ENCODE results near the gene SMIM15. TPM values are rescaled to one million over a fixed set of nuclear protein-coding genes. Genes with fewer than 3 reads are reported as not detected.

Gene SMIM15
- total RNA-seq, 3 donors from 2014 or later (not counting 1 experiment from before 2014, with no cell fraction given) = 19.5 to 24.1 (median 23.8) TPM

- Histone ChIP-seq H3K27ac (ENCODE audit: low read length) (no peak overlapping the region), H3K4me3 (ENCODE audit: low read length) (peak overlapping the region; percentile 13), H3K9me3 (ENCODE audit: control insufficient read depth, insufficient read depth, low read length) (no peaks in the 10 kb centered on the region), H3K4me1 (ENCODE audit: control insufficient read depth, insufficient read depth, low read length) (no peaks in the 10 kb centered on the region), H3K36me3 (ENCODE audit: control insufficient read depth, insufficient read depth, low read length) (no peaks in the 10 kb centered on the region), H3K27me3 (ENCODE audit: control insufficient read depth, insufficient read depth, low read length) (no peaks in the 10 kb centered on the region)
- TF ChIP-seq CTCF (IDR thresholded peaks at IDR 0.05) = no peak
- 45% methylated on average over 1 of the region's 2 CpGs for WGBS (ENCODE audit: insufficient coverage)
- no peak for ATAC-seq
- intact Hi-C loops (cut with micrococcal nuclease) = no loop called here
- Mint-ChIP-seq H3K4me3 (peak overlapping the region; percentile 57), H3K27ac (no peak overlapping the region), H3K27me3 (ENCODE audit: low read depth in 2 of 2) (peaks cover 4 to 13% of the 10 kb centered on the region in 2 donors), H3K36me3 (no peaks in the 10 kb centered on the region), H3K4me1 (peaks cover 7 to 18% of the 10 kb centered on the region in 2 donors), H3K9me3 (no peaks in the 10 kb centered on the region)
- no peak for DNase-seq
These were observed 18.6 kb upstream of the SMIM15 start for GRCh38 chr5:61180886-61181285.

GRCh38 chr5:61178702-61179101, 16.4 kb upstream of the SMIM15 start:
- Histone ChIP-seq H3K4me1 (ENCODE audit: control insufficient read depth, insufficient read depth, low read length) (no peaks in the 10 kb centered on the region), H3K27ac (ENCODE audit: low read length) (no peak overlapping the region), H3K36me3 (ENCODE audit: control insufficient read depth, insufficient read depth, low read length) (no peaks in the 10 kb centered on the region), H3K27me3 (ENCODE audit: control insufficient read depth, insufficient read depth, low read length) (no peaks in the 10 kb centered on the region), H3K9me3 (ENCODE audit: control insufficient read depth, insufficient read depth, low read length) (no peaks in the 10 kb centered on the region), H3K4me3 (ENCODE audit: low read length) (no peak overlapping the region)
- 100% methylated on average over 1 of the region's 4 CpGs for WGBS (ENCODE audit: insufficient coverage)
- H3K9me3 Mint-ChIP-seq = no peaks in the 10 kb centered on the region
- H3K36me3 Mint-ChIP-seq = no peaks in the 10 kb centered on the region
- DNase-seq (no peak), ATAC-seq (no peak)
- H3K27me3 Mint-ChIP-seq (ENCODE audit: low read depth in 2 of 2) = peaks cover 4 to 13% of the 10 kb centered on the region in 2 donors
- intact Hi-C loops (cut with micrococcal nuclease) = no loop called here
- H3K27ac Mint-ChIP-seq = no peak overlapping the region
- no peak for TF ChIP-seq CTCF (IDR thresholded peaks at IDR 0.05)
- peaks cover 7 to 18% of the 10 kb centered on the region in 2 donors for H3K4me1 Mint-ChIP-seq
- no peak overlapping the region for H3K4me3 Mint-ChIP-seq

- peaks cover 4 to 13% of the 10 kb centered on the region in 2 donors for H3K27me3 Mint-ChIP-seq (ENCODE audit: low read depth in 2 of 2)
- 73% methylated on average over 7 of the region's 7 CpGs for WGBS (ENCODE audit: insufficient coverage)
- no peak overlapping the region for H3K4me3 Mint-ChIP-seq
- ATAC-seq (no peak), DNase-seq (no peak)
- no peak for TF ChIP-seq CTCF (IDR thresholded peaks at IDR 0.05)
- intact Hi-C loops (cut with micrococcal nuclease) = no loop called here
- Histone ChIP-seq H3K27me3 (ENCODE audit: control insufficient read depth, insufficient read depth, low read length) (no peaks in the 10 kb centered on the region), H3K9me3 (ENCODE audit: control insufficient read depth, insufficient read depth, low read length) (no peaks in the 10 kb centered on the region), H3K4me3 (ENCODE audit: low read length) (no peak overlapping the region), H3K27ac (ENCODE audit: low read length) (no peak overlapping the region), H3K36me3 (ENCODE audit: control insufficient read depth, insufficient read depth, low read length) (no peaks in the 10 kb centered on the region), H3K4me1 (ENCODE audit: control insufficient read depth, insufficient read depth, low read length) (no peaks in the 10 kb centered on the region)
- H3K27ac Mint-ChIP-seq = no peak overlapping the region
- H3K9me3 Mint-ChIP-seq = no peaks in the 10 kb centered on the region
- no peaks in the 10 kb centered on the region for H3K36me3 Mint-ChIP-seq
- peaks cover 7 to 18% of the 10 kb centered on the region in 2 donors for H3K4me1 Mint-ChIP-seq
These were observed 15.4 kb upstream of the SMIM15 start for GRCh38 chr5:61177716-61178115.

- H3K27ac ChIP-seq (ENCODE audit: low read length) = no peak overlapping the region
- Mint-ChIP-seq H3K27ac (no peak overlapping the region), H3K36me3 (no peaks in the 10 kb centered on the region), H3K9me3 (no peaks in the 10 kb centered on the region), H3K27me3 (ENCODE audit: low read depth in 2 of 2) (peaks cover 4 to 13% of the 10 kb centered on the region in 2 donors), H3K4me3 (no peak overlapping the region), H3K4me1 (peaks cover 7 to 12% of the 10 kb centered on the region in 2 donors)
- no peaks in the 10 kb centered on the region for H3K4me1 ChIP-seq (ENCODE audit: control insufficient read depth, insufficient read depth, low read length)
- no peaks in the 10 kb centered on the region for H3K27me3 ChIP-seq (ENCODE audit: control insufficient read depth, insufficient read depth, low read length)
- no peak overlapping the region for H3K4me3 ChIP-seq (ENCODE audit: low read length)
- no peaks in the 10 kb centered on the region for H3K36me3 ChIP-seq (ENCODE audit: control insufficient read depth, insufficient read depth, low read length)
- no peak for TF ChIP-seq CTCF (IDR thresholded peaks at IDR 0.05)
- intact Hi-C loops (cut with micrococcal nuclease) = no loop called here
- ATAC-seq (no peak), DNase-seq (no peak)
- WGBS (ENCODE audit: insufficient coverage) = 91% methylated on average over 3 of the region's 3 CpGs
- no peaks in the 10 kb centered on the region for H3K9me3 ChIP-seq (ENCODE audit: control insufficient read depth, insufficient read depth, low read length)
These were observed 14.8 kb upstream of the SMIM15 start for GRCh38 chr5:61177070-61177469.

Data from natural killer cell (primary cell).